AG09319 (cell line): ENCODE results near the gene MRGPRE.

Source experiments
- DNase-seq: peaks from one replicate; pipeline ENCODE4 v3.0.0-alpha.2; 2010; ENCODE audit warnings: low read depth; ENCODE audit errors: extremely low read depth
- CTCF ChIP-seq: IDR thresholded peaks from 2 replicates; pipeline ENCODE4 v1.5.1; 2011; ENCODE audit warnings: low read depth, mild to moderate bottlenecking, inconsistent platforms, low read length, moderate library complexity

Gene MRGPRE

GRCh38 chr11:3222941-3223915 is 9.0 kb downstream of the MRGPRE start:
- no peak for DNase-seq
- no peak for TF ChIP-seq CTCF

DNA sequence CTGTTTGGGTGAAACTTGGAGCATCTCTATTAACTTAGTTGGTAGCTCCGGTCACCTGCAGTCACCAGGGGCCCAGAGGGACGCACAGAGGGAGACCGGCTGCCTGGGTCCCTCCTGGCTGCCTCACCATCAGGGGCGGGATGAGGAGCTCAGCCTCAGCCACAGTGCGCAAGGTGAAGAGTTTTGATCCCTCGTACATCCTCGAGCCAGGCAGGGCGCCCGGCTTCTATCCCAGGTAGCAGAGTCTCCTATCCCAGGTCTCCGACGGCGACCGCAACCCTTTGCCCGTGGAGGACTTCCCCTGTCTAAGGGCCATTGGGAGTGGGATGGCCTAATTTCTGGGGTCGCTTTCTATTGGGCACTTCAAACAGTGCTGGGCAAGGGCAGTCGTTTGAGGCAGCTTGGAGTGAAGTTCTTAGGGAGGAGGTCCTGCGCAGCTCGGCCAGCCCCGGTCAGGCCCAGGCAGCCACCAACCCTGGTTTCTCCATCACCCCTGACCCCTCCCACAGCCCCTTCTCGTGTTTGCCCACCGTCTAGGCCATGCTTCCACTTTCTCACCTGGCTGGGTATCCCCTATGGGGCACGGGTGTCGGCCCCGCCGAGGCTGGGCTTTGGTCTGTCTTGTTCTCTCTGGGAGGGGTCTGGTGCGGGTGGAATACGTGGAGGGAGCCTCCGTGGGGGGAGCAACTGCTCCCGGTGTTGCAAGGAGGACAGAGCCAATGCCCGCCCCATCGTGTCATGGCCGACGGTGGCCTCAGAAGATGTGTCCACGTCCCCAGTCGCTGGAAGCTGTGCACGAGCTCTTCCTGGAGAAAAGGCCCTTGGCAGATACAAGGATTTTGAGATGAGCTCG is 10.0 kb downstream of the MRGPRE start:
- DNase-seq = no peak
- no peak for TF ChIP-seq CTCF

GRCh38 chr11:3221408-3222002 is 10.7 kb downstream of the MRGPRE start:
- no peak for DNase-seq
- TF ChIP-seq CTCF = no peak

GRCh38 chr11:3220521-3221407 is 11.5 kb downstream of the MRGPRE start:
- no peak for DNase-seq
- no peak for TF ChIP-seq CTCF

DNA sequence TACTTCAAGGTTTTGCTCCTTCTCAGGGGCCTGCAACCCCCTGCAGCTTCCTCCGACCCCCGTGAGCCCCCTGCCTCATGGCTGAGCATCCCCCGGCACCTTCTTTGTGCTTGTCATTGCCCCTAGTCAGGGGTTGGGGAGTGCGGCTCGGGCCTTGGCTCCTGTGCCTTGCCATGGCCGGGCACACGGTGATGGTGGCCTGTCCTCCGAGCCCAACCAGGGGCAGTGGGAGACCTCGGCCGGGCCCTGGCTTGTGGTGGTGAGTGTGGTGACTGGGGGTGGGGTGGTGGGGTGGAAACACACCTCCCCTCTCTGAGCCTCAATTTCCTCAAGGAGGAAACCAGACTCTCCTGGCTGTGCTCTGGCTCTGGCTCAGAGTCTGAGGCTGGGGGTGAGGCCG is 12.1 kb downstream of the MRGPRE start:
- no peak for TF ChIP-seq CTCF

GRCh38 chr11:3219281-3219892 is 12.8 kb downstream of the MRGPRE start:
- TF ChIP-seq CTCF = no peak
- no peak for DNase-seq

More for the DNA sequence above, 12.1 kb downstream of the MRGPRE start:
- DNase-seq = no peak
